Astrocyte of the cerebellum (primary cell): Measurements from ENCODE around the gene SHOC1.
"Not testable (repeated sequence)": the region's sequence is repeated elsewhere in the genome, so short reads cannot be mapped to it uniquely, and the experiment has no call there.

ENCODE experiments used
- DNase-seq: peaks from one replicate; pipeline ENCODE4 v3.0.0-alpha.2; 2011; ENCODE audit warnings: low read depth
- H3K4me3 ChIP-seq: 2 replicates; pipeline ENCODE4 v1.5.1; 2011; ENCODE audit warnings: mild to moderate bottlenecking, low read depth, low read length, moderate library complexity
- CTCF ChIP-seq: IDR thresholded peaks from 2 replicates; pipeline ENCODE4 v1.5.1; 2012; ENCODE audit warnings: low read length, low read depth, moderate library complexity, mild to moderate bottlenecking; ENCODE audit errors: missing control alignments
- in situ Hi-C: cut with HindIII; loops from 2 replicates; pipeline ENCODE4 v1.10.0; 2017; ENCODE audit warnings: low sequenced_read_pairs

Gene SHOC1

GRCh38 chr9:111799915-111800526 lies 5.3 kb upstream of the SHOC1 start:
- in situ Hi-C loops, result no loop called here
- no peak overlapping the region for H3K4me3 ChIP-seq
- DNase-seq, result no peak
- no peak for TF ChIP-seq CTCF

- in situ Hi-C loops, result no loop called here
Observed at GRCh38 chr9:111799506-111799905, 4.8 kb upstream of the SHOC1 start.

GRCh38 chr9:111798786-111799185 lies 4.0 kb upstream of the SHOC1 start:
- H3K4me3 ChIP-seq, result no peak overlapping the region
- no peak for DNase-seq
- in situ Hi-C loops, result no loop called here
- TF ChIP-seq CTCF, result no peak

More at GRCh38 chr9:111799506-111799905, 4.8 kb upstream of the SHOC1 start:
- H3K4me3 ChIP-seq, result no peak overlapping the region
- TF ChIP-seq CTCF, result no peak
- no peak for DNase-seq

- H3K4me3 ChIP-seq, result no peak overlapping the region
- no peak for TF ChIP-seq CTCF
- in situ Hi-C loops, result no loop called here
- no peak for DNase-seq
Observed at GRCh38 chr9:111795557-111795839, 761 bp upstream of the SHOC1 start.

- DNase-seq, H3K4me3 ChIP-seq, in situ Hi-C loops: not testable (repeated sequence)
Observed at GRCh38 chr9:111791821-111792220, 2.9 kb downstream of the SHOC1 start.

- in situ Hi-C loops, result no loop called here
- no peak for TF ChIP-seq CTCF
- no peak for DNase-seq
- no peak overlapping the region for H3K4me3 ChIP-seq
Observed at GRCh38 chr9:111789881-111790280, 4.9 kb downstream of the SHOC1 start.

- in situ Hi-C loops, result no loop called here
- no peak overlapping the region for H3K4me3 ChIP-seq
- TF ChIP-seq CTCF, result no peak
- DNase-seq, result no peak
Observed at GRCh38 chr9:111783857-111784256, 10.9 kb downstream of the SHOC1 start.
